Rectal smooth muscle tissue (tissue), 1 donor: ENCODE measurements around the gene CCDC57.
A peak's percentile ranks its signal among the peaks of the same experiment; 100 is the strongest.

Experiments
- H3K27ac ChIP-seq: one replicate; pipeline ENCODE4 v1.7.0; 2013; ENCODE audit warnings: low read depth, low read length, inconsistent platforms
- H3K27me3 ChIP-seq: one replicate; pipeline ENCODE4 v1.7.0; 2013; ENCODE audit warnings: low read length; ENCODE audit not compliant: control insufficient read depth, insufficient read depth
- H3K36me3 ChIP-seq: one replicate; pipeline ENCODE4 v1.7.0; 2013; ENCODE audit warnings: low read length; ENCODE audit not compliant: control insufficient read depth, insufficient read depth
- H3K4me1 ChIP-seq: one replicate; pipeline ENCODE4 v1.7.0; 2013; ENCODE audit warnings: low read length; ENCODE audit not compliant: control insufficient read depth, insufficient read depth
- H3K4me3 ChIP-seq: one replicate; pipeline ENCODE4 v1.7.0; 2013; ENCODE audit warnings: low read length
- H3K9ac ChIP-seq: one replicate; pipeline ENCODE4 v1.7.0; 2013; ENCODE audit warnings: low read length

Gene CCDC57

DNA sequence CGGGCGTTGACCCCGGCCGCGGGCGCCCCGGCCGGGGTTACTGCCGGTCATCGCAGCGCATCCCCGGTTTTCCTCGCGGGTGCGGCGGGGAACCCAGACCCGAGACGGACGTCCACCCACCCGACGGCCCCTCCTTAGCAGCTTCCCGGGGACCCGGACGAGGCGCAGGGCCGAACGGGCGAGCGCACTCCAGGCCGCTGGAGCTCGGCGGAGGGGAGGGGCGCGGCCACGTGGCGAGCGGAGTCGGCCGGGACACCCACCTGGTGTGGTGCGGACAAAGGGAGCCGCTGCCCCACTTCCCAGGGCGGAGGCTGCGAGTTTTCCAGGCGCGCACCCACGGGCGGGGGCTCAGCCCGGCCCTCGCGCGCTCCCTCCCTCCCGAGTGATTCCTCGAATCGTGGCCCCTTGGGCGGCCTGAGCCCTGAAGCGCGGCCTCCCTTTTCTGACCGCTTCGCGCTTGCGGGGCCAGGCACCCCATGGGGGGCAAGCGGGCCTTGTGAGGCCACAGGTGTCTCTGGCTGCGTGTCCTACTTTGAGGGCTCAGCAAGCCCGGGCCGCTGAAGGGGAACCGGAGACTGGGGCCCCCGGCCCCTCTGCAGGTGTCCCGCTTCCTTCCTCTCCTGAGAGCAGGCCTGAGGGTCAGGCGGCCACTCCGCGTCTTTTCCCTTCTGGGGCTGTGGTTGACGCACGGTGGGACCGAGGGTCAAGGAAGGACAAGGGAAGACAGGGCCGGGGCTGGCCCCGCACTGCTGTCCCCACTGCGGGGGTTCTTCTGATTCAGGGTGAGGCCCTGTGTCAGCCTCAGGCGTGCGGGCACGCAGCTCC is 113.5 kb downstream of the CCDC57 start:
- peak overlapping the region; percentile 49 for H3K9ac ChIP-seq
- H3K27ac ChIP-seq = peak overlapping the region; percentile 96
- H3K36me3 ChIP-seq = no peaks in the 10 kb centered on the region
- peak overlapping the region; percentile 70 for H3K4me3 ChIP-seq
- H3K27me3 ChIP-seq = no peaks in the 10 kb centered on the region
- H3K4me1 ChIP-seq = peaks cover 19% of the 10 kb centered on the region

GRCh38 chr17:82098169-82098938 is 114.3 kb downstream of the CCDC57 start, which contains the start of gene FASN:
Gene FASN, minus strand, starts transcription at chr17:82098236. Its CDS starts 1,791 bp downstream, at chr17:82096445.
- Histone ChIP-seq H3K36me3 (peaks cover 5% of the 10 kb centered on the region), H3K27ac (peak within 1 kb of the TSS; percentile 96), H3K9ac (peak within 1 kb of the TSS; percentile 49), H3K4me3 (peak within 1 kb of the TSS; percentile 70), H3K4me1 (peaks cover 15% of the 10 kb centered on the region), H3K27me3 (no peaks in the 10 kb centered on the region)

GRCh38 chr17:82097919-82098168 is 114.8 kb downstream of the CCDC57 start:
- no peak overlapping the region for H3K9ac ChIP-seq
- H3K4me3 ChIP-seq = peak overlapping the region; percentile 68
- H3K27ac ChIP-seq = peak overlapping the region; percentile 85
- peaks cover 9% of the 10 kb centered on the region for H3K36me3 ChIP-seq
- H3K4me1 ChIP-seq = peaks cover 15% of the 10 kb centered on the region
- H3K27me3 ChIP-seq = no peaks in the 10 kb centered on the region

DNA sequence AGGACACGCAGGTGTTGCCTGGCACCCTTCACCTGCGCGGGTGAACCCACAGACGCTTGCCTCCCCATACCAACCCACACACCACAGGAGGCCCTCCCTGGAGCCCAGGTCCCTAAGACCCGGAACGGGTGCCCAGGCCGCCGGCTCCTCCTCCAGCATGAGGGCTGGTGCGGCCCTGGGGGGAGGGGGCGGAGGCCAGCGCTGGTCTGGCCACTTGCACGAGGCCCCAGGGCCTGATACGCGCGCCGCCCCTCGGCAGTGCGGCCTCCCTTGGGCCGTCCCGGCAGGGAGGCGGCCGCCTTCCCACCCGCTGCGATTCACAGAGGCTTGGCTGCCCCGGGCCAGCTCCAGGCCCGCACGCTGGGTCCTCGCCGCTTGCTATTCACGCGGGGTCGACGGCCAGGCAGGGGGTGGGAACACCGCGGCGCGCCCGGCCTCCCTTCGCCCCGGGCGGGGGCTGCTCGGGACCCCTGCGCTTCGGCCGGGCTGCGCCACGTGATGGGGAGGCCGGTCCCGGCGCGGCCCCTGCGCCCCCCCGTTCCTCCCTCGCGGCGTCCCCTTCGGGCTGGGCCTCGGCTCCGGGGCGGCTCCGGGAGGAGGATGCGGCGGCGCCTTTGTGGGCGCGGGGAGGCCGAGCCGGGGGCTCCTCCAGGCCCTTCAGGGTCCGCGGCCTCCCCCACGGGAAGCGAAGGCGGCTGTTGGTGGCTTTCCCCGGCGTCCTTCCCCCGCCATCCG is 115.3 kb downstream of the CCDC57 start:
- H3K27me3 ChIP-seq = no peaks in the 10 kb centered on the region
- H3K4me1 ChIP-seq = peaks cover 15% of the 10 kb centered on the region
- no peak overlapping the region for H3K9ac ChIP-seq
- H3K27ac ChIP-seq = peak overlapping the region; percentile 85
- peaks cover 9% of the 10 kb centered on the region for H3K36me3 ChIP-seq
- H3K4me3 ChIP-seq = peak overlapping the region; percentile 68

- Histone ChIP-seq H3K27ac (peak overlapping the region; percentile 85), H3K27me3 (no peaks in the 10 kb centered on the region), H3K4me3 (peak overlapping the region; percentile 68), H3K4me1 (peaks cover 15% of the 10 kb centered on the region), H3K9ac (no peak overlapping the region), H3K36me3 (peaks cover 12% of the 10 kb centered on the region)
Measured at GRCh38 chr17:82096709-82097183, 115.9 kb downstream of the CCDC57 start.

- Histone ChIP-seq H3K27ac (no peak overlapping the region), H3K27me3 (no peaks in the 10 kb centered on the region), H3K9ac (no peak overlapping the region), H3K4me1 (peaks cover 15% of the 10 kb centered on the region), H3K36me3 (peaks cover 12% of the 10 kb centered on the region), H3K4me3 (no peak overlapping the region)
Measured at GRCh38 chr17:82095777-82096708, 116.6 kb downstream of the CCDC57 start.

- no peaks in the 10 kb centered on the region for H3K27me3 ChIP-seq
- no peak overlapping the region for H3K4me3 ChIP-seq
- peaks cover 15% of the 10 kb centered on the region for H3K4me1 ChIP-seq
- H3K9ac ChIP-seq = no peak overlapping the region
- peaks cover 12% of the 10 kb centered on the region for H3K36me3 ChIP-seq
- no peak overlapping the region for H3K27ac ChIP-seq
Measured at GRCh38 chr17:82094931-82095776, 117.5 kb downstream of the CCDC57 start.

DNA sequence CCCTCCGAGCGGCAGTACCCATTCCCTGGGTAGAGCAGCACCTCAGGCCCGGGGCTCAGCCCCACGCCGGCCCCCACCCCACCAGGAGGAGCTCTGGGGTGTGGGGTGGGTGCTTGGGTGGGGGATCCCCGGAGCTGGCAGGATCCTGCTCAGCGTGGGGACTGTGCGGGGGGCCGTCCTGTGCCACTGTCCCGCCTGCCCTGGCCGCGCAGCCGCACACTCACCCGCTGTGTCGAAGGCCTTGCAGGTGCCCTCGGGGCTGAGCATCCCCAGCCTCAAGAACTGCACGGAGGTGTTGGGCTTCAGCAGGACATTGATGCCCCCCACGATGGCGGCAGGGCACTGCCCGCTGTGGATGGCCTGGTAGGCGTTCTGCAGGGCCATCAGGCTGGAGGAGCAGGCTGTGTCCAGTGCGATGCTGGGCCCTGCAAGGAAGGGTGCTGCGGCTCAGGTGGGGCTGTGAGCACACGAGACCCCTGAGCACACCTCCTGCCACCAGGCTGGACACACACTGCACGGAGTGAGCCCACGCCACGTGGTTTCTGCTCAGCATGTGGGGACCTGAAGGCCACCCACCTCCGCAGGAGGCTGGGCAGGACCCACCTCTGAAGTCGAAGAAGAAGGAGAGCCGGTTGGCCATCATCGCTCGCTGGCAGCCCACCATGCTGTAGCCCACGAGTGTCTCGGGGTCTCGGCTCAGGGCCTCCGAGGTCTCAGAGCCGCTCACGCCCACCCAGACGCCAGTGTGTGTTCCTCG is 119.5 kb downstream of the CCDC57 start:
- peaks cover 9% of the 10 kb centered on the region for H3K4me1 ChIP-seq
- H3K36me3 ChIP-seq = peaks cover 22% of the 10 kb centered on the region
- H3K4me3 ChIP-seq = no peak overlapping the region
- no peaks in the 10 kb centered on the region for H3K27me3 ChIP-seq
- no peak overlapping the region for H3K9ac ChIP-seq
- H3K27ac ChIP-seq = no peak overlapping the region

DNA sequence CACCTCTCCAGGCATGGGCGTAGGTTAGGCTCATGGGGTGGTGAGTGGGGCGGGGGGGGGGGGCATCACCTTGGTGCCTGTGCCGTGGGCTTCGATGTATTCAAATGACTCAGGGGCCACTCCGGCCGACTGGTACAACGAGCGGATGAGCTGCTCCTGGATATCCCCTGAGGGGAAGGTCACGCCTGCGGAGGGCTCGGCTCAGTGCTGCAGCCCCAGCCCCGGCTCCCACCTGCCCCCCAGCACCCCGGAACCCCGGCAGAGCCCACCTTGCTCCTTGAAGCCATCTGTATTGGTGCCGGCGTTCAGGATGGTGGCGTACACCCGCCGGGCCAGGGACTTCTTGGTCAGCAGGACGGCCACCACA is 120.0 kb downstream of the CCDC57 start:
- Histone ChIP-seq H3K27ac (no peak overlapping the region), H3K27me3 (no peaks in the 10 kb centered on the region), H3K4me1 (peaks cover 9% of the 10 kb centered on the region), H3K9ac (no peak overlapping the region), H3K4me3 (no peak overlapping the region), H3K36me3 (peaks cover 24% of the 10 kb centered on the region)

DNA sequence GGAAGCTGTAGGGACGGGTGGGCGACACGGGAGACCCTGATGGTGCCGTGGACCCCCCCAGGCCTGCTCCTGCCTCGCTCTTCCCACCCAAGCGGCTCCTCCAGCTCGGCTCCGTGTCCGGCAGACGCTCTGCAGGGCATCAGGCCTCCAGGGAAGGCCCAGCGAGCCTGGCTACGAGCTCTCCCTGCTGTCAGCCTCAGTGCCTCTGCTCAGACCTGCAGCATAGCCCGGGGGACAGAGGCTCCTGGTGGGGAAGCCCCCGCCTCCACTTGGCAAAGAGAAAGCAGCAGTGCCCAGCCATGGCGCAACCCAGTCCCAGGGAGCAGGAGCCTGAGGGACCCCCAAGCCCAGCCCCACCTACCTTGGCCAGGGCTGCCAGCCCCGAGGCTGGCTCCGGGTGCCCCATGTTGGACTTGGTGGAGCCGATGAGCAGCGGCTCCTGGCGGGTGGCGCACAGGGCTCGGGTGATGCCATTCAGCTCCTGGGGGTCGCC is 120.5 kb downstream of the CCDC57 start:
- H3K36me3 ChIP-seq = peaks cover 28% of the 10 kb centered on the region
- H3K9ac ChIP-seq = no peak overlapping the region
- no peaks in the 10 kb centered on the region for H3K27me3 ChIP-seq
- no peak overlapping the region for H3K27ac ChIP-seq
- peaks cover 9% of the 10 kb centered on the region for H3K4me1 ChIP-seq
- no peak overlapping the region for H3K4me3 ChIP-seq
